RWPE2 (cell line): ENCODE data around the gene GAL3ST3.
"Not testable (repeated sequence)": the region's sequence is repeated elsewhere in the genome, so short reads cannot be mapped to it uniquely, and the experiment has no call there.

Experiments
- ATAC-seq: fragments of 200-7000 bp; cut with Tn5 transposase; 3 replicates; pipeline ENCODE4 v1.9.1; 2021; ENCODE audit warnings: low read depth
- DNase-seq: peaks from one replicate; pipeline ENCODE4 v3.0.0-alpha.2; 2020; ENCODE audit warnings: low spot score
- H3K27ac ChIP-seq: fragments of 450-650 bp; 2 replicates; pipeline ENCODE4 v1.5.1; 2017; ENCODE audit warnings: mild to moderate bottlenecking; ENCODE audit not compliant: poor library complexity, severe bottlenecking
- H3K27me3 ChIP-seq: fragments of 250-450 bp; sonication (Bioruptor Pico); 2 replicates; pipeline ENCODE4 v1.5.1; 2021; ENCODE audit warnings: mild to moderate bottlenecking, moderate library complexity; ENCODE audit not compliant: insufficient read depth, poor library complexity, severe bottlenecking
- H3K36me3 ChIP-seq: fragments of 250-450 bp; sonication (Bioruptor Pico); 2 replicates; pipeline ENCODE4 v1.5.1; 2020; ENCODE audit warnings: low read depth, mild to moderate bottlenecking, moderate library complexity
- H3K4me1 ChIP-seq: fragments of 250-450 bp; sonication (Bioruptor Pico); 2 replicates; pipeline ENCODE4 v1.5.1; 2021; ENCODE audit warnings: mild to moderate bottlenecking, moderate library complexity; ENCODE audit not compliant: insufficient read depth, poor library complexity, severe bottlenecking
- H3K4me3 ChIP-seq: fragments of 250-450 bp; sonication (Bioruptor Pico); 2 replicates; pipeline ENCODE4 v1.5.1; 2021; ENCODE audit warnings: mild to moderate bottlenecking, moderate library complexity; ENCODE audit not compliant: severe bottlenecking
- H3K9me3 ChIP-seq: fragments of 250-450 bp; sonication (Bioruptor Pico); 2 replicates; pipeline ENCODE4 v1.5.1; 2021; ENCODE audit warnings: mild to moderate bottlenecking, moderate library complexity; ENCODE audit not compliant: severe bottlenecking
- TF ChIP-seq, protein P1 (sequence below): fragments of 450-650 bp; IDR thresholded peaks from one replicate; pipeline ENCODE4 v1.5.1; 2017; ENCODE audit warnings: mild to moderate bottlenecking, moderate library complexity; ENCODE audit not compliant: poor library complexity, severe bottlenecking

Gene GAL3ST3

DNA sequence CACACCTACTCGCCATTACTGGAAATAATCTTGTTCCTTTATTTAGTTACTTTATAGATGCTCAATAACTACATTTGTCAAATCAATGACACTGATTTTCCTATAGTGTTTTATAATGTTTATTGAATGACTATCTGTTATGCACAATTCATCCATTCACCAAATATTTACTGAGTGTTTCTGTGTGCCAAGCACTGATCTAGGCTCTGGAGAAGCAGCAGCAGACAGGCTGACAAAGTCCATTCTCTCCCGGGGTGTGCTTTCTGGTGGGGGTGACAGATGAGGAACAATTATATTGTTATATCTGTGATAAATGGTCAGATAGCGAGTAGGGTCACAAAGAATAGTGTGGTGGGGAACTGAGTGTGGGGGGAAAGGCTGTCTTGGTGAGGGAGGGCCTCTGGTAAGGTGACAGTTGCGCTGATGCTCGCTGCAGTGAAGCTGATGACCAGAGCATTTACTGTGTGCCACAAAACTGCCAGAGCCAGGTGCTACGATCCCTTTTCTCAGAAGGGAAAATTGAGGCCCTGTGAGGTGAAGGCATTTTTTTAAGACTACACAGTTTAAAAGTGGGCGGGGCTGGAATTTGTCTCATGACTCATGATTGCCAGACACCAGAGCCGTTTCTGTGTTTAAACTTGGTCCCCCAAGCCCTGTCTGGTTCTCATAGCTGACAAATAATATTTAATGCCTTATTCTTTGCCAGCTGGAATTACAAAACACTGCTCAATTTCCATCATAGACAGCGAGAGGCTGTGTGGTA is 31.3 kb upstream of the GAL3ST3 start:
- TF ChIP-seq, protein P1, sequence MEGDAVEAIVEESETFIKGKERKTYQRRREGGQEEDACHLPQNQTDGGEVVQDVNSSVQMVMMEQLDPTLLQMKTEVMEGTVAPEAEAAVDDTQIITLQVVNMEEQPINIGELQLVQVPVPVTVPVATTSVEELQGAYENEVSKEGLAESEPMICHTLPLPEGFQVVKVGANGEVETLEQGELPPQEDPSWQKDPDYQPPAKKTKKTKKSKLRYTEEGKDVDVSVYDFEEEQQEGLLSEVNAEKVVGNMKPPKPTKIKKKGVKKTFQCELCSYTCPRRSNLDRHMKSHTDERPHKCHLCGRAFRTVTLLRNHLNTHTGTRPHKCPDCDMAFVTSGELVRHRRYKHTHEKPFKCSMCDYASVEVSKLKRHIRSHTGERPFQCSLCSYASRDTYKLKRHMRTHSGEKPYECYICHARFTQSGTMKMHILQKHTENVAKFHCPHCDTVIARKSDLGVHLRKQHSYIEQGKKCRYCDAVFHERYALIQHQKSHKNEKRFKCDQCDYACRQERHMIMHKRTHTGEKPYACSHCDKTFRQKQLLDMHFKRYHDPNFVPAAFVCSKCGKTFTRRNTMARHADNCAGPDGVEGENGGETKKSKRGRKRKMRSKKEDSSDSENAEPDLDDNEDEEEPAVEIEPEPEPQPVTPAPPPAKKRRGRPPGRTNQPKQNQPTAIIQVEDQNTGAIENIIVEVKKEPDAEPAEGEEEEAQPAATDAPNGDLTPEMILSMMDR: no peak
- Histone ChIP-seq H3K4me1 (peaks cover 34% of the 10 kb centered on the region), H3K4me3 (no peak overlapping the region), H3K27ac (peak overlapping the region; percentile 63), H3K9me3 (no peaks in the 10 kb centered on the region), H3K27me3 (no peaks in the 10 kb centered on the region), H3K36me3 (peaks cover 13% of the 10 kb centered on the region)
- ATAC-seq (peak; percentile 67), DNase-seq (no peak)

DNA sequence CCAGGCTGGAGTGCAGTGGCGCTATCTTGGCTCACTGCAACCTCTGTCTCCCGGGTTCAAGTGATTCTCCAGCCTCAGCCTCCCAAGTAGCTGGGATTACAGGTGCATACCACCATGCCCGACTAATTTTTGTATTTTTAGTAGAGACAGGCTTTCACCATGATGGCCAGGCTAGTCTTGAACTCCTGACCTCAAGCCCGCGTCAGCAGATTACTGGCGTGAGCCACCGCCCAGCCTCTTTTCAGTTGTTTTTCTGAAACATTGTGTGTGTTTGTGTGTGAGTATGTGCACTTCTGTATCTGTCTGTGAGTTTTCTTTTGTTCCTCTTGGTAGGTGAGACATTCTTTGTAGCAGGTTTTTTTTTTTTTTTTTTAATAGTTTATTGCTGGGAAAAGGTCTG is 30.0 kb upstream of the GAL3ST3 start:
- DNase-seq, ATAC-seq, H3K27ac ChIP-seq, H3K9me3 ChIP-seq, H3K4me3 ChIP-seq, H3K27me3 ChIP-seq: not testable (repeated sequence)
- peaks cover 34% of the 10 kb centered on the region for H3K4me1 ChIP-seq
- peaks cover 20% of the 10 kb centered on the region for H3K36me3 ChIP-seq

DNA sequence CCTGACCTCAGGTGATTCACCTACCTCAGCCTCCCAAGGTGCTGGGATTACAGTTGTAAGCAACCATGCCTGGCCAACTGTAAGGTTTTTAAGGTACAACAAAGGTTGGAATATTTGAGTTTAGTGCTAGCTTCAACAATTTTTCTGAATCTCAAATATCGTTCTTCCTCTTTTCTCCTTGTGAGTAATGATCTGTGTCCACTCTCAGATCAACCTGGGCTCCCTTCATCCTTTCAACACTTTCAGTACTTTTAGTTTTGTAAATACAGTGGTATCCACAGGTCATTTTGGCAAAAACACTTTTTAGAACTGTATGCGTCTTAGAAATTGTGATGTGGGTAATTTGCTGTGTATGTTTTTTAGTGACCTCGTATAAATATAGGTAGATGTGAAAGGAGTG is 29.0 kb upstream of the GAL3ST3 start:
- H3K4me1 ChIP-seq: peaks cover 25% of the 10 kb centered on the region
- H3K27ac ChIP-seq: peak overlapping the region; percentile 1
- no peaks in the 10 kb centered on the region for H3K27me3 ChIP-seq
- H3K4me3 ChIP-seq: no peak overlapping the region
- TF ChIP-seq, protein P1: no peak
- DNase-seq (no peak), ATAC-seq (no peak)
- H3K36me3 ChIP-seq: peaks cover 20% of the 10 kb centered on the region
- H3K9me3 ChIP-seq: no peaks in the 10 kb centered on the region

DNA sequence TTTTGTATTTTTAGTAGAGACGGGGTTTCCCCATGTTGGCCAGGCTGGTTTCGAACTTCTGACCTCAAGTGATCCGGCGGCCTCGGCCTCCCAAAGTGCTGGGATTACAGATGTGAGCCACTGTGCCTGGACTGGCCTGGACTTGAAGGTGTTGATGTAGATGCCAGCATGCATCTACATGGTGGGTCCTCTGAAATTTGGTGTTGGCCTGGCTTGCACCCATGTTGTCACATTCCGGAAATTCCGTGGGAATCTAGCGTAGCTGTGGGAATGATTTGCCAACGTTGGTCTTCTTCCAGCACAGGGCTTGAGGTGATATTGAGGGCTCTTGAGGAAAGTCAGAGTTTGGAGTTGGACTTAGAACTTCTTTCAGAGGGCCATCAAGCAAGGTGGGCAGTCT is 27.6 kb upstream of the GAL3ST3 start:
- TF ChIP-seq, protein P1: no peak
- Histone ChIP-seq H3K36me3 (peaks cover 25% of the 10 kb centered on the region), H3K9me3 (no peaks in the 10 kb centered on the region), H3K27ac (no peak overlapping the region), H3K27me3 (no peaks in the 10 kb centered on the region), H3K4me1 (peaks cover 20% of the 10 kb centered on the region), H3K4me3 (no peak overlapping the region)
- no peak for DNase-seq
- no peak for ATAC-seq

DNA sequence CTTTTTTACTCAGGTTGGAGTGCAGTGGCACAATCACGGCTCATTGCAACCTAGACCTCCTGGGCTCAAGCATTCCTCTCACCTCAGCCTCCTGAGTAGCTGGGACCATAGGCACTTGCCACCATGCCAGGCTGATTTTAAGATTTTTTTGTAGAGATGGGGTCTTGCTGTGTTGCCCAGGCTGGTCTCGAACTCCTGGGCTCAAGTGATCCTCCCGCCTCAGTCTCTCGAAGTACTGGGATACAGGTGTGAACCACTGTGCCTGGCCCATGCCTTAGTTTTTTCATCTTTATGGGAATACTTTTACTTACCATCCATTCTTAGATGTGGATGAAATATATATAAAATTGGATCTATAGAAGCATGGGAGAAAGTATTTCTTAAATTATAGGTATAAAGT is 26.3 kb upstream of the GAL3ST3 start:
- no peaks in the 10 kb centered on the region for H3K27me3 ChIP-seq
- H3K9me3 ChIP-seq: no peaks in the 10 kb centered on the region
- DNase-seq: no peak
- no peak overlapping the region for H3K27ac ChIP-seq
- ATAC-seq: no peak
- H3K36me3 ChIP-seq: peaks cover 25% of the 10 kb centered on the region
- no peak overlapping the region for H3K4me3 ChIP-seq
- TF ChIP-seq, protein P1: no peak
- peaks cover 7% of the 10 kb centered on the region for H3K4me1 ChIP-seq
